ENCODE results near the gene ENPEP. TPM values are rescaled to one million over a fixed set of nuclear protein-coding genes. Genes with fewer than 3 reads are reported as not detected.

Gene ENPEP
- total and polyA plus RNA-seq, 11 donors, result 1.3 to 9.3 (median 4.2) TPM

- ATAC-seq (no peak), DNase-seq (no peak)
- Histone ChIP-seq H3K4me3 (no peak overlapping the region), H3K9me3 (peaks cover 0 to 13% (median 0%) of the 10 kb centered on the region in 12 donors), H3K27ac (no peak overlapping the region), H3K27me3 (no peaks in the 10 kb centered on the region), H3K4me1 (no peaks in the 10 kb centered on the region), H3K36me3 (peaks cover 0 to 4% (median 0%) of the 10 kb centered on the region in 9 donors)
- 69 to 76% (median 72%) methylated on average over 4 of the region's 4 CpGs for WGBS, 4 donors
- TF ChIP-seq POLR2A (IDR thresholded peaks at IDR 0.05) (no peak), CTCF (IDR thresholded peaks at IDR 0.05) (no peak)
- intact Hi-C loops (cut with DNase I), result no loop called here
Observed at GRCh38 chr4:110532901-110533589, 57.1 kb downstream of the ENPEP start.

GRCh38 chr4:110533590-110533910 is 57.6 kb downstream of the ENPEP start:
- WGBS, 4 donors, result 37 to 50% (median 47%) methylated on average over 2 of the region's 2 CpGs
- intact Hi-C loops (cut with DNase I), result no loop called here
- TF ChIP-seq POLR2A (IDR thresholded peaks at IDR 0.05) (no peak), CTCF (IDR thresholded peaks at IDR 0.05) (no peak)
- ATAC-seq (no peak), DNase-seq (no peak)
- Histone ChIP-seq H3K4me3 (no peak overlapping the region), H3K27ac (no peak overlapping the region), H3K9me3 (peaks cover 0 to 17% (median 0%) of the 10 kb centered on the region in 12 donors), H3K36me3 (peaks cover 0 to 4% (median 0%) of the 10 kb centered on the region in 9 donors), H3K27me3 (no peaks in the 10 kb centered on the region), H3K4me1 (no peaks in the 10 kb centered on the region)

- ATAC-seq, result no peak
- 52 to 63% (median 58%) methylated on average over 3 of the region's 3 CpGs for WGBS, 4 donors
- Histone ChIP-seq H3K27me3 (no peaks in the 10 kb centered on the region), H3K27ac (no peak overlapping the region), H3K4me3 (no peak overlapping the region), H3K36me3 (peaks cover 0 to 4% (median 0%) of the 10 kb centered on the region in 9 donors), H3K4me1 (no peaks in the 10 kb centered on the region), H3K9me3 (peaks cover 0 to 17% (median 0%) of the 10 kb centered on the region in 12 donors)
- intact Hi-C loops (cut with DNase I), result no loop called here
- TF ChIP-seq CTCF (IDR thresholded peaks at IDR 0.05) (no peak), POLR2A (IDR thresholded peaks at IDR 0.05) (no peak)
- no peak for DNase-seq
Observed at GRCh38 chr4:110533940-110534339, 58.0 kb downstream of the ENPEP start.

GRCh38 chr4:110540581-110540980 is 64.6 kb downstream of the ENPEP start:
- intact Hi-C loops (cut with DNase I), result no loop called here
- H3K27me3 ChIP-seq, result no peaks in the 10 kb centered on the region
- ATAC-seq (no peak), DNase-seq (no peak)
- no peak overlapping the region for H3K4me3 ChIP-seq
- H3K4me1 ChIP-seq, result peaks cover 0 to 6% (median 0%) of the 10 kb centered on the region in 12 donors
- TF ChIP-seq CTCF (IDR thresholded peaks at IDR 0.05), result no peak
- no peak for TF ChIP-seq POLR2A (IDR thresholded peaks at IDR 0.05)
- 27 to 42% (median 35%) methylated on average over 3 of the region's 3 CpGs for WGBS, 4 donors
- H3K36me3 ChIP-seq, result peaks cover 0 to 4% (median 0%) of the 10 kb centered on the region in 9 donors
- H3K27ac ChIP-seq, result no peak overlapping the region
- H3K9me3 ChIP-seq, result peaks cover 0 to 17% (median 0%) of the 10 kb centered on the region in 12 donors

Data from heart left ventricle (tissue), 16 donors.